ENCODE data around the gene TNRC6B.

Gene TNRC6B

GRCh38 chr22:40332319-40332781, 154.6 kb downstream of the TNRC6B start:
- H3K4me3 ChIP-seq (replicated peaks; ENCODE audit: low read depth, low read length), result no peak overlapping the region
- DNase-seq (ENCODE audit: extremely low read depth, low read depth), result no peak
- TF ChIP-seq CTCF (IDR thresholded peaks at IDR 0.05; ENCODE audit: low read depth, low read length, missing control alignments), result no peak

- no peak for DNase-seq (ENCODE audit: extremely low read depth, low read depth)
- H3K4me3 ChIP-seq (replicated peaks; ENCODE audit: low read depth, low read length), result no peak overlapping the region
- no peak for TF ChIP-seq CTCF (IDR thresholded peaks at IDR 0.05; ENCODE audit: low read depth, low read length, missing control alignments)
Measured at GRCh38 chr22:40334060-40334459, 156.3 kb downstream of the TNRC6B start.

DNA sequence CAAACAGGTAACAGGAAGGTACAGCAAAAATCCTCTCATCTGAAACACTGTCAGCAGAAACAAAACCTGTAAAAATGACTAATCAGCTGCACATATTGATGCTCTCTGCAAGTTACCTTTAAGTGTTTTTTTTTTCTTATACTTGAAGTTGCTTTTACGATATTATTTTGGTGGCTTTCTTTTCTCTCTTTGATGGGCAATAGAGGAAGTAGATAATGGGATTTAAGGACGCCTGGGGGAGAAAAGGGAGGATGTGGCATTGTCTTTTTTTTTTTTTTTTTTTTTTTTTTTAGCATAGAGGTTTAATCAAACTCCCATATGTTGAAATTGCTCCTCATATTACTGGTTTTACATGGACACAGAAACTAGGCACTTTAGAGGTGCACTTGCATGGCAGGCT, 157.2 kb downstream of the TNRC6B start:
- no peak overlapping the region for H3K4me3 ChIP-seq (replicated peaks; ENCODE audit: low read depth, low read length)
- TF ChIP-seq CTCF (IDR thresholded peaks at IDR 0.05; ENCODE audit: low read depth, low read length, missing control alignments), result no peak
- DNase-seq (ENCODE audit: extremely low read depth, low read depth), result no peak

DNA sequence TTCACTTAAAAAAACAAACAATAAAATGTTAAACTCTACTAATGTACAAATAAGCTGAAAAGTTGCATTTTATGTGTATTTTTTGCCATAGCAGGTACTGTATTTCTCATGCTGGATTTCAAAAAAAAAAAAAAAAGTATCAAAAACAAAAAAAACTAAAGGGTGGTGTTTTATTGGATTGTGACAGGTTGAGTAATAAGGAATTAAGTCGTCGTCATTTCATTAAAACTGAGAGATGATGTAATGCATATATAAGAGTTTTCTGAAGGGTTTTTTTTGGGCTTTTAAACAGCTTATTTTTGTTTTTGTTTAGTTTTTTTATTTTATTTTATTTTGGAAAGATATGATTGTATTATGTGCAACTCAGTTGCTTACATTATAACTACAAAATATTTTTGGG, 157.6 kb downstream of the TNRC6B start:
- DNase-seq (ENCODE audit: extremely low read depth, low read depth), result no peak
- H3K4me3 ChIP-seq (replicated peaks; ENCODE audit: low read depth, low read length), result no peak overlapping the region
- TF ChIP-seq CTCF (IDR thresholded peaks at IDR 0.05; ENCODE audit: low read depth, low read length, missing control alignments), result no peak

DNA sequence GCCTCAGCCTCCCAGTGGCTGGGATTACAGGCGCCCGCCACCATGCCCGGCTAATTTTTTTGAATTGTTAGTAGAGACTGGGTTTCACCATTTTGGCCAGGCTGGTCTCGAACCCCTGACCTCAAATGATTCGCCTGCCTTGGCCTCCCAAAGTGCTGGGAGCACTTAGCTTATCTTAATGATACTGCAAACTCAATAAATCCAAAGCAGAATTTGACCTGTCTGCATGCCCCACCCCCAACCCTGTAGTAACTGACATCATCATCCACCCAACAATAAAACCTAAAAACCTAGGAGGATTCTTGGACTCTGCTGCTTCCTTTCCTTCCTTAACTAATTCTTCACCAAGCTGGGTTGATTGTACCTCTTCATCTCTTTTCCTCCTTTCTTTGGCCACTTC, 162.3 kb downstream of the TNRC6B start:
- TF ChIP-seq CTCF (IDR thresholded peaks at IDR 0.05; ENCODE audit: low read depth, low read length, missing control alignments), result no peak
- H3K4me3 ChIP-seq (replicated peaks; ENCODE audit: low read depth, low read length), result no peak overlapping the region
- DNase-seq (ENCODE audit: extremely low read depth, low read depth), result no peak

DNA sequence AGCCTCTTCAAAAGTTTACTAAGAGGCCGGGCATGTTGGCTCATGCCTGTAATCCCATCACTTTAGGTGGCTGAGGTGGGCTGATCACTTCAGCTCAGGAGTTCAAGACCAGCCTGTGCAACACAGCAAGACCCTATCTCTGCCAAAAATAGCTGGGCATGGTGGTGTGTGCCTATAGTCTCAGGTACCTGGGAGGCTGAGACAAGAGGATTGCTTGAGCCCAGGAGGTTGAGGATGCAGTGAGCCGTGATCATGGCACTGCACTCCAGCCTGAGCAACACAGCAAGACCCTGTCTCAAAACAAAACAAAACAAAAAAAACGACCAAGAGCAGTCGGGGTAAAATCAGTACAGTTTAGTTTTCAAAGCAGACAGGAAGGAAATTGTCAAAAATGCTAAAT, 163.9 kb downstream of the TNRC6B start:
- H3K4me3 ChIP-seq (replicated peaks; ENCODE audit: low read depth, low read length), result no peak overlapping the region
- DNase-seq (ENCODE audit: extremely low read depth, low read depth), result no peak
- no peak for TF ChIP-seq CTCF (IDR thresholded peaks at IDR 0.05; ENCODE audit: low read depth, low read length, missing control alignments)

GRCh38 chr22:40342521-40342920, 164.8 kb downstream of the TNRC6B start:
- H3K4me3 ChIP-seq (replicated peaks; ENCODE audit: low read depth, low read length), result no peak overlapping the region
- no peak for TF ChIP-seq CTCF (IDR thresholded peaks at IDR 0.05; ENCODE audit: low read depth, low read length, missing control alignments)
- DNase-seq (ENCODE audit: extremely low read depth, low read depth), result no peak
